HG03354 (cell line): ENCODE measurements around the gene CAV3.

Experiments used
- ATAC-seq: cut with Tn5 transposase; IDR thresholded peaks from one replicate; pipeline ENCODE4 v1.9.1; 2021; ENCODE audit warnings: mild to moderate bottlenecking; ENCODE audit not compliant: unreplicated experiment, poor library complexity, severe bottlenecking

Gene CAV3

GRCh38 chr3:8734137-8734878 lies 706 bp downstream of the CAV3 start:
- no peak for ATAC-seq

GRCh38 chr3:8734908-8735307 lies 1.3 kb downstream of the CAV3 start:
- ATAC-seq = no peak

DNA sequence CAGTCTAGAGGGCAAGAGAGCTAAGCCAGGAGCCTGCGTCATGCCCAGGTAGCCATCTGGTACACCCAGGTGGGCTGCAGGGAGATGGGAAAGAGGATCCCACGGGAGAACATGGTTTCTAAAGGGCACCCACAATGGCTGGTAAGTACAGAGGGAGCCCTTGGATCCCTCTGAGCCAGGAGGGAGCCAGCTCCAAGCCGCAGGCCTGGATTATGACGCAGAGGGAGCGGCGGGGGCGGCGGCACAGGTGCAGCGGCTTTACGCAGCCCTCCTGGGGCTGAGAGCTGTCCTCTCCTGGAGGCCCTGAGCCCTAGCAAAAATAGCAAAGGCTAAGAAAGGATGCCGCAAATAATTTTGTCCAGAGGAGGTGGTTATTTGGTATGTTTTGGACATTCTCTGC lies 2.8 kb downstream of the CAV3 start:
- ATAC-seq = no peak

GRCh38 chr3:8737301-8737700 lies 3.7 kb downstream of the CAV3 start:
- ATAC-seq = no peak

- no peak for ATAC-seq
Measured at GRCh38 chr3:8737823-8738222, 4.2 kb downstream of the CAV3 start.

- ATAC-seq = no peak
Measured at GRCh38 chr3:8738639-8739038, 5.0 kb downstream of the CAV3 start.

DNA sequence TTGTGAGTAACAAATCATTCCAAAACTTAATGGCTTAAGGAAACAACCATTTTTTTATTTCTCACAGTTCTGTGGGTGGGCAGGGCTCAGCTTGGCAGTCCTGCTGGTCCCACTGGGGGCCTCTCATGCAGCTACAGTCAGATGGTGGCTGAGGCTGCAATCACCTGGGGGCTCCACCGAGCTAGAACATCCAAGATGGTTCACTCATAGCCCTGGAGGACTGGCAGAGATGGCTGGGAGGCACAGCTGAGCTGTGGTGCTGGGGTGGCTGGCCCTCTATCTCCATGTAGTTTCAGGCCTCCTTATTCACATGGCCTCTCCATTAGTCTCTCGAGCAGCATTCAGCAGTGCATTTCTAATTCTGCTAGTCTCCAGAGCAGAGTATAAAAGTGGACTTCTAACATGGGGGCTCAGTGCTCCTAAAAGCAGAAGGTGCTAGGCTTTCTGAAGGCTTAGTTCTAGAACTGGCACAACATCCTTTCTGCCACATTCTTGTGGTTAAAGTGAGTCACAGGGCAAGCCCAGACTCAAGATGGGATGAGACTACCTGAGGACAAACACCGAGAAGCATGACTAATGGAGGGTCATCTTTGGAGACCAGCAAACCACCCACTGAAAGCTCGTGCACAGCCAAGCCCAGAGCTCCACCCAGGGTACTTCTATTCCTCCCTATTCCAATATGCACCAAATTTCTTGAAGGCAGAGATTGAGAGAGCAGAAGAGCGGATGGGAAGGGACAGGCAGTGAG lies 6.3 kb downstream of the CAV3 start:
- no peak for ATAC-seq

- no peak for ATAC-seq
Measured at GRCh38 chr3:8741581-8742261, 8.1 kb downstream of the CAV3 start.

GRCh38 chr3:8743021-8743601 lies 9.5 kb downstream of the CAV3 start:
- ATAC-seq = no peak

- no peak for ATAC-seq
Measured at GRCh38 chr3:8743911-8744310, 10.3 kb downstream of the CAV3 start.

- ATAC-seq = no peak
Measured at GRCh38 chr3:8745619-8746370, 12.2 kb downstream of the CAV3 start.

DNA sequence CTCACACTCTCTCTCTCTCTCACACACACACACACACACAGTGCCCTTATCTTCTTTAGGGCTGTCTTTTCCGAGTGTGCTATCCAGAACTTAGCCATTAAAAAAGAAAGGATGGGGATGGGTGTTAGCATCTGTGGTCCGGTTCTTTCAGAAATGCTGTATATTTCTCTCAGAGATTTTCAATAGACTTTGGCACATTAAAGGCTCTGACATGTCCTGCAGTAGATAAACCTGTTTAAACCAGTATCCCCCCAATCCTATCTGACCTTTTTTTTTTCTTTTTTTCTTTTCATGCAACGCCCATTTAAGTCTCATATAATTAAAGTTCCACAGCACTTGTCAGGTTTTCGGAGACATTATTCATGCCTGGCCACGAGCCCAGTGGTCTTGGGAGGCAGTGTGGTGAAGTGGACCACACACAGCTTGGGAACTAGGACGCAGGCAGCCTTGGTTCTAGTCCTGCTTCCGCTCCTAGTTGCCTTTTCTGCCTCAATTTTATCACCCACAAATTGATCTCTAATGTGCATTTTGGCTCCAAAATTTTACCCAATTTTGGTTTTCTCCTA lies 13.3 kb downstream of the CAV3 start:
- ATAC-seq = no peak

GRCh38 chr3:8749316-8749715 lies 15.7 kb downstream of the CAV3 start:
- ATAC-seq = no peak

DNA sequence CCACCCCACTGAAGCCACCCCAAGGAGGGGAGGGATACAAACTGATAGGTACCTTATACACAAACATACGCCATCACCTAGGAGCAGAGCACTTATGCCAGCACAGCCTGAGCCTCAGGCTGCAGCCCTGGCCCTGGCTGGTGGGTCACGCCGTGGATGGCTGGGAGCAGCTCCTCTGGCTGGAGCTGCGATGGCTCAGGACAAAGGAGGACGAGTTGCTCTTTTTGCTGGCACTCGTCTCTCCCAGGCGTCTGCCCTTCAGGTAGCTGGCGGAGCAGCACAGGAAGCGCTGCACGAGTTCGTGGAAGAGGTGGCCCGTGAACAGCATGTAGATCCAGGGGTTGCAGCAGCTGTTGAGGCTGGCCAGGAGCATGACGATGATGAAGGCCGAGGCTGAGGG lies 19.2 kb downstream of the CAV3 start:
- no peak for ATAC-seq

- no peak for ATAC-seq
Measured at GRCh38 chr3:8755097-8755496, 21.5 kb downstream of the CAV3 start.

DNA sequence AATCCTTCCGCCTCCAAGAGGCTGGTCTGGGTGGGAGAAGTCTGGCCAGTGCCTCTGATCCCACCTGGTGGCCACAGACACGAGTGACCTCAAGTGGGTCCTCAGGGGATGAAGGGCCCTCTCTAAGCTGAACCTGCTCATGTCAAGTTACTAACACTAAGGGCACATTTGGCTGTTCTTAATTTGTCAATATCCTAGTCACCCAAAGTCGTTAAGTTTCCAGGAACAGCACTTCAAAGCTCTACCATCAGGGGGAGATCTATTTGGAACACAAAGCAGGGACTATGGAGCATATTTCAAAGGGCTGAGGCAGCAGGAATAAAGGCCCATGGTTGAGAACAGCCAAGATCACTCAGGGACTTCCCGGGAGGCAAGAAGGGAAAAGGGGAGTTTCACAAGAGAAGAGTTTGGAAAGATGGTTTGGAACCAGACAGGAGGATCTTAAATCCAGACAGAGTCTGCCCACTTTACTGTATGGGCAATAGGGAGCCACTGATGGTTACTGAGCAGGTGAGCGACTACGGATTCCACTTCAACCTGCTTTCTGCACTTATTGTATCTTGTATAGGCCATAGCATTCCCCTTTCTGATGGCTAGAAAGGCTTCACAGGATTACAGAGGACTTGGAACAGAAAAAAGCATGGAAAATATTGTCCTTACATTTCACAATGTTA lies 22.1 kb downstream of the CAV3 start:
- no peak for ATAC-seq

- ATAC-seq = no peak
Measured at GRCh38 chr3:8756671-8757070, 23.1 kb downstream of the CAV3 start.

- no peak for ATAC-seq
Measured at GRCh38 chr3:8757551-8758518, 24.2 kb downstream of the CAV3 start.
